Measurements from ENCODE around the gene PLEKHA6.

GRCh38 chr1:204314171-204314892 lies 45.4 kb downstream of the PLEKHA6 start:
- TF ChIP-seq, protein P1, sequence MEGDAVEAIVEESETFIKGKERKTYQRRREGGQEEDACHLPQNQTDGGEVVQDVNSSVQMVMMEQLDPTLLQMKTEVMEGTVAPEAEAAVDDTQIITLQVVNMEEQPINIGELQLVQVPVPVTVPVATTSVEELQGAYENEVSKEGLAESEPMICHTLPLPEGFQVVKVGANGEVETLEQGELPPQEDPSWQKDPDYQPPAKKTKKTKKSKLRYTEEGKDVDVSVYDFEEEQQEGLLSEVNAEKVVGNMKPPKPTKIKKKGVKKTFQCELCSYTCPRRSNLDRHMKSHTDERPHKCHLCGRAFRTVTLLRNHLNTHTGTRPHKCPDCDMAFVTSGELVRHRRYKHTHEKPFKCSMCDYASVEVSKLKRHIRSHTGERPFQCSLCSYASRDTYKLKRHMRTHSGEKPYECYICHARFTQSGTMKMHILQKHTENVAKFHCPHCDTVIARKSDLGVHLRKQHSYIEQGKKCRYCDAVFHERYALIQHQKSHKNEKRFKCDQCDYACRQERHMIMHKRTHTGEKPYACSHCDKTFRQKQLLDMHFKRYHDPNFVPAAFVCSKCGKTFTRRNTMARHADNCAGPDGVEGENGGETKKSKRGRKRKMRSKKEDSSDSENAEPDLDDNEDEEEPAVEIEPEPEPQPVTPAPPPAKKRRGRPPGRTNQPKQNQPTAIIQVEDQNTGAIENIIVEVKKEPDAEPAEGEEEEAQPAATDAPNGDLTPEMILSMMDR (IDR thresholded peaks at IDR 0.05; ENCODE audit: low read depth, low read length, poor library complexity, severe bottlenecking): no peak
- TF ChIP-seq EZH2phosphoT487 (IDR thresholded peaks at IDR 0.05; ENCODE audit: borderline replicate concordance, low read length): no peak

All from DOHH2 (cell line).